Effector memory CD8-positive, alpha-beta T cell (primary cell): ENCODE data around the gene CEBPA.
A peak's percentile ranks its signal among the peaks of the same experiment; 100 is the strongest.

Experiments used
- ATAC-seq: fragments of 150-1000 bp; cut with Tn5 transposase; replicated peaks from 2 replicates; pipeline ENCODE4 v1.10.0; 2021; ENCODE audit warnings: mild to moderate bottlenecking, moderate library complexity
- DNase-seq, 3 experiments: peaks; one replicate each; pipeline ENCODE4 v3.0.0; 2021
- H3K27ac Mint-ChIP-seq, 2 donors: one replicate each; pipeline ENCODE4 v1.8.0; 2022; ENCODE audit warnings: mild to moderate bottlenecking in 2 of 2, mixed read lengths in 2 of 2, moderate library complexity in 2 of 2
- H3K27me3 Mint-ChIP-seq, 2 donors: one replicate each; pipeline ENCODE4 v1.8.0; 2022; ENCODE audit warnings: mixed read lengths in 2 of 2
- H3K36me3 Mint-ChIP-seq: one replicate; pipeline ENCODE4 v1.8.0; 2022; ENCODE audit warnings: mild to moderate bottlenecking, moderate library complexity, mixed read lengths; ENCODE audit not compliant: insufficient read depth
- H3K4me1 Mint-ChIP-seq, 2 donors: one replicate each; pipeline ENCODE4 v1.8.0; 2022; ENCODE audit warnings: low read depth in 2 of 2, mixed read lengths in 2 of 2
- H3K4me3 Mint-ChIP-seq, 2 donors: one replicate each; pipeline ENCODE4 v1.8.0; 2022; ENCODE audit warnings: mild to moderate bottlenecking in 2 of 2, mixed read lengths in 2 of 2, moderate library complexity in 2 of 2
- H3K9me3 Mint-ChIP-seq, 2 donors: one replicate each; pipeline ENCODE4 v1.8.0; 2022; ENCODE audit warnings: mixed read lengths in 2 of 2

Gene CEBPA

DNA sequence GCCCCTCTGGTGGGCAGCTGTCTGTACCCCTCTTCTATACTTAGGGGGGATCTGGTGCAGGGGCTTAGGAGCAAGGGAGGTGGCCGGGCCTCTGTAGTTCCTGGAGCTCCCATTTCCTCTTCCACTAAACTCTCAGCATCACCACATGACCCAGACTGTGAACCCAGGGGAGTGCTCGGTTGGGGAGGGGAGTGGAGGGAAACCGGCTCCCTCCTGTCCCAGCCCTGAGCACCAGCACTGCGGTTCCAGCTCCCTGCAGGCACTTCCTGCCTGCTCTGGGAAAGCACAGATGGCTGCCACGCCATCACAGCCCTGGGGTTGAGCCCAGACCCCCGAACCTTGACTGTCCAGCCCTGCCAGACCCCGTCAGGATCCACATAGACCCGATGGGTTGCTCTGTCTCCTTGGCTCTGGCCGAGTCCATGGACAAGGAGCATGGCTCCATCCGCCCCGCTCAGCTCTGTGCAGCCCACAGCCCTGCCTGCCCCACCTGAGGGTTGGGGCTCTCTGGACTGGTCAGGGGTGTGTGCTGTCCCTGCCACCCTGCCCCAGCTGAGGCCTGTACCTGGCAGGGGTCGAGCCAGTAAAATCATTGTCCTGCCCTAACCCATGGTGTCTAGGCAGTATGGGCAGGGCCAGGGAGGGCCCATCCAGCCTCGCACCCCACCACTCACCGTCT is 40.7 kb downstream of the CEBPA start:
- Mint-ChIP-seq H3K27me3 (peaks cover 9 to 12% of the 10 kb centered on the region in 2 donors), H3K27ac (peak overlapping the region; percentile 84 to 88), H3K4me3 (peak overlapping the region; percentile 50 to 54), H3K9me3 (peaks cover 0 to 2% of the 10 kb centered on the region in 2 donors), H3K36me3 (no peaks in the 10 kb centered on the region), H3K4me1 (peaks cover 5 to 10% of the 10 kb centered on the region in 2 donors)
- no peak for ATAC-seq
- no peak for DNase-seq

DNA sequence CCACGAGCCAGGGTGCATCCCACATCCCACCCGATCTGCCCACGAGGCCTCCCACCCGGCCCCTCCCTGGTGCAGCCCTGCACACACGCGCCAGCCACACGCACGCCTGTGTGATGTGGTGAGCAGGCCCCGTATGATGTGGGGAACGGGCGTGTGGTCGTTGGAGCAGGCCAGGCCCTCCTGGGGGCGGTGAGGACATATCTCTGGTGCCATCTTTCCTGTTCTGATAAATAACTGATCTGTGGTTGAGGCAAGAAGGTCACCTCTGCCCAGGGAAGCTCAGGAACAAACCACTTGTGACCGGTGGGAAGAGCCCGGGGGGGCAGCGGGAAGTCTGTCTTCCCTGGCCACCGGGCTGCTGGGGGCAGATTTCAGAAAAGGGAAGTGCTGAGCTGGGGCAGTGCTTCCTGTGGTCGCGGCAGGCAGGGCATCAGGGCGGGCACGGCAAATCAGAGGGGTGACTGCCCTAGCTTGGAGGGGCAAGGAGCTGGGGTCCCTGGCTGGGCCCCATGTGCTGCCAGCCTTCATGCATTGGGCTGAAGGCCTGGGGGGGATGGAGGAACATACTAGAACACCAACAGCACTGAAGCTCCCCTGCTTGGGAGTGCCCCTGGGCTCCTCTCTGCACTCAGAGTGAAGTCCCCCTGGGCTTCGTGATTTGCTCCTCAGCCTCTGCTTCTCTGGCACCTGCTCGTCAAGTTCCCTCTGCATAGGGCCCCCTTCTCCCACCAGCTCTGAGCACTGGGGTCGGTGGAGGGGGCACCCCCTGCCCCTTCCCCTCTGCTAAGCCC is 41.5 kb downstream of the CEBPA start:
- Mint-ChIP-seq H3K4me3 (peak overlapping the region; percentile 32 to 54), H3K36me3 (no peaks in the 10 kb centered on the region)
- no peak for DNase-seq

DNA sequence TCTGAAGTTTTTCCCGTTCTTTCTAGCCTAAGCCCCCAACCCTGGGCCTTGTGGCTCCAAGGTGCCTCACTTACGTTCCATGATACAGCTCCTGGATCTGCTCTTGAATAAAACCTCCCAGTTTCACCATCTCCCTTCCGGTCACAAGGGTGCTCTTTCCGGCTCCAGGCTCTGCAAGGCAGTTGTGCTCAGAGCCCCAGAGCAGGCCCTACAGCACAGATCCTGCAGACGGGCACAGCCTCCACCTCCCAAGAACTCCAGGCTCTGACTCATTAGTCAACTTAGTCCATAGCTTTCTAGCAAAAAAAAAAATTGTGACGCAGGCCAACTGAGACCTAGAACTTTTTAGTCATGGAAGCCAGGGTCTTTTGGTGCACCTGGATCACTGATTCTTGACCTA is 42.8 kb downstream of the CEBPA start:
- H3K9me3 Mint-ChIP-seq: peaks cover 0 to 2% of the 10 kb centered on the region in 2 donors
- ATAC-seq (no peak), DNase-seq (no peak)
- peak overlapping the region in 1 of 2 donors; percentile 84 for H3K27ac Mint-ChIP-seq
- H3K27me3 Mint-ChIP-seq: peaks cover 4 to 17% of the 10 kb centered on the region in 2 donors
- H3K36me3 Mint-ChIP-seq: no peaks in the 10 kb centered on the region
- no peak overlapping the region for H3K4me3 Mint-ChIP-seq
- peaks cover 5 to 10% of the 10 kb centered on the region in 2 donors for H3K4me1 Mint-ChIP-seq

More for the DNA sequence above, 41.5 kb downstream of the CEBPA start:
- H3K9me3 Mint-ChIP-seq: peaks cover 0 to 2% of the 10 kb centered on the region in 2 donors
- peaks cover 5 to 10% of the 10 kb centered on the region in 2 donors for H3K4me1 Mint-ChIP-seq
- peak; percentile 66 for ATAC-seq
- H3K27me3 Mint-ChIP-seq: peaks cover 9 to 14% of the 10 kb centered on the region in 2 donors
- H3K27ac Mint-ChIP-seq: peak overlapping the region; percentile 84 to 88

DNA sequence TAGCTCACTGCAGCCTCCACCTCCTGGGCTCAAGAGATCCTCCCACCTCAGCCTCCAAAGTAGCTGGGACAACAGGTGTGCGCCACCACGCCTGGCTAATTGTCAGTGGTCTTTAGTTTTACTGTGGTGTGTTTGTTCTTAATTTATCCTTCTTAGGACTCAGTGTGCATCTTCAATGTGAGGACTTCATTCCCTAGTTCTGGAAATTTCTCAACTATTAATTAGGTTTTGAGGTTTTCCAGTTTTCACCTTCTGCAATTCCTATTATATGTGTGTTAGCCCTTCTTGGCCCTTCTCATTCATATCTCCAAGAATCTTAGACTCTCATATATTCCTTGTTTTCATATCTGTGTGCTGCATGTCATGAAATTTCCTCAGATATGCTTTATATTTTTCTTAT is 44.5 kb downstream of the CEBPA start:
- no peak overlapping the region for H3K4me3 Mint-ChIP-seq
- DNase-seq: no peak
- no peaks in the 10 kb centered on the region for H3K36me3 Mint-ChIP-seq
- H3K27ac Mint-ChIP-seq: no peak overlapping the region
- H3K27me3 Mint-ChIP-seq: peaks cover 0 to 13% of the 10 kb centered on the region in 2 donors
- peaks cover 0 to 2% of the 10 kb centered on the region in 2 donors for H3K9me3 Mint-ChIP-seq
- H3K4me1 Mint-ChIP-seq: peaks cover 5 to 10% of the 10 kb centered on the region in 2 donors
- ATAC-seq: no peak

DNA sequence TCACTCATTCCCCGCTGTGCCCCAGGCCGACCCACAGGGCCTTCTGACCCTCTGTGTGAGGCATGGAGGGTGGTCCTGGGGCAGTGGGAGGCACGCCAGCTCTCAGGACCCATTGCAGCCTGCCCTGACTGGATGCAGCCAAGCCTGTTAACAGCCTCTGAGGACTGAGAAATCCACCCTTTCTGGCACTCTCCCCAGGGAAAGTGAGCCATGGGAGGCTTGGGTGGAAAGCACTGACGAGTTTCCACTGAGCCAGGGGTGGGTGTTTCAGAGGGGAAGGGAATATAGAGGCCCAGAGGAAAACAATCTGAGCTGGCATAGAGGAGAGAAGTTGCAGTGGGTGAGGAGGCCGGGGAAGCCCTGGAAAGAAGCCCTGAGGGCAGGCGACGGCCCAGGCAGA is 46.1 kb downstream of the CEBPA start:
- no peaks in the 10 kb centered on the region for H3K36me3 Mint-ChIP-seq
- peaks cover 0 to 2% of the 10 kb centered on the region in 2 donors for H3K9me3 Mint-ChIP-seq
- DNase-seq: no peak
- no peak overlapping the region for H3K27ac Mint-ChIP-seq
- ATAC-seq: no peak
- peaks cover 5% of the 10 kb centered on the region in 2 donors for H3K4me1 Mint-ChIP-seq
- no peak overlapping the region for H3K4me3 Mint-ChIP-seq
- H3K27me3 Mint-ChIP-seq: peaks cover 0 to 13% of the 10 kb centered on the region in 2 donors

DNA sequence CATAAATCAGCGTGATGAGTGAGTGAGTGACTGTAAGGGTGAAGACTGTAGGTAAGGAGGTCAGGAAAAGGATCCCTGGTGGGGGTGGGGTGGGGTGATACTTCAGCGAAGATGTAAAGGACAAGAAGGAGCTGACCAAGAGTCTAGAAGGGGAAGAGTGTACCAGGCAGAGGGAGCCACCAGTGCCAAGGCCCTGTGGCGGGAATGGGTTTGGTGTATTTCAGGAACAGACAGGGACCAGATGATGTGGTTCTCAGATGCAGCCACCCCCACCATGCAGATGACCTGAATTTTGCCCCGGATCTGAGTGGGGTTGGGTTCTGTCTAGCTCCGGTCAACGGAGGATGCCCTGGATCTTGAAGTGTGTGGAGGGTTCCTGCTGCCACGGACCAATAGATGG is 46.6 kb downstream of the CEBPA start:
- Mint-ChIP-seq H3K9me3 (peaks cover 0 to 2% of the 10 kb centered on the region in 2 donors), H3K27ac (peak overlapping the region in 1 of 2 donors; percentile 3), H3K4me1 (peaks cover 2 to 3% of the 10 kb centered on the region in 2 donors), H3K36me3 (no peaks in the 10 kb centered on the region), H3K4me3 (no peak overlapping the region), H3K27me3 (peaks cover 0 to 13% of the 10 kb centered on the region in 2 donors)
- no peak for DNase-seq
- ATAC-seq: no peak

DNA sequence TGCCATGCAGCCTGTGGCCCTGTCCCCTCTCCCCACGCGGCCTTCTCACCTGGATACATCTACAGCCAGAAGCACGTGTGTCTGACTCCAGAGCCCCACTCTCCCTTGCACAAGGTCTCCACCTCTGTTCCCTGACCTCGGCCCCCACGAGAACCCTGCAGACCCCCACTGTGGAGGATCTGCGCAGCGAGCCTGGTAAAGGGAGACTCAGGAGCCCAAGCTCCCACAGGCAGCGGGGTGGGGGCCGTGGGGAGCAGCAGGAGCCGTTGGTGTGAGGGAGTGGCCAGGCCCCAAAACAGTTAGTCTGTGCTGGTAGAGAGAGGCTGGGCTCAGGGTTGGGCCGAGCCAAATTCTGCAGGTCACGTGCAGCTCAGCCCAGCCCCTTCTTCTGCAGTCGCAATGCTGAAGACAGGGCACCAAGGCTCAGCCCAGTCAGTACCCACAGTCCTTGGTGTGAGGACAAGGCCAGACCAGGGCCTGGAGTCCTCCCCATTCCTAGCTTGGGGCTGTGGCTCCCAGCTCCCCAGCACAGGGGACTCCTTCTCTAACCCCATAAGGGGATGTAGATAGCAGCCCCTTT is 48.0 kb downstream of the CEBPA start:
- DNase-seq: no peak
- H3K27ac Mint-ChIP-seq: no peak overlapping the region
- no peaks in the 10 kb centered on the region for H3K4me1 Mint-ChIP-seq
- ATAC-seq: no peak
- H3K9me3 Mint-ChIP-seq: peaks cover 0 to 2% of the 10 kb centered on the region in 2 donors
- no peak overlapping the region for H3K4me3 Mint-ChIP-seq
- peaks cover 0 to 13% of the 10 kb centered on the region in 2 donors for H3K27me3 Mint-ChIP-seq
- H3K36me3 Mint-ChIP-seq: no peaks in the 10 kb centered on the region

DNA sequence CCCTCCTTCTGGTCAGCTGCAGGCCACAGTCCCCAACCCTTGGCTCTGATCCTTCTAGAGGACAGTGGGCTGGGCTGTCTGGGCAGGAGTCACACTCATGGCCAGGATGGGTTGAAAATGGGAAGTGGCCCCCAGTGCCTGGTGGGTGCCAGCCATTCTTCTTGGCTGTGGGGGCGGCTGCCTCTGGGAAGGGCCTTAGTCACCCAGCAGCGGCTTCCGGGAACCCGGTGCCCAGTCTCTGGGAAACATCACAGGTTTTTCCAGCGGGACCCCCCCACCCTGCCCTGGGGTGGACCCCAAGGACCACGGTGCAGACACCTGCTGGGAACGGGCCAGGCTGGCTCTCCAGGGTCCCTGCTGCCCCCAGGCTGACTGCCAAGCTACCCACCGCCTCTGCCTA is 49.4 kb downstream of the CEBPA start:
- peaks cover 0 to under 1% of the 10 kb centered on the region in 2 donors for H3K9me3 Mint-ChIP-seq
- no peaks in the 10 kb centered on the region for H3K4me1 Mint-ChIP-seq
- DNase-seq (no peak), ATAC-seq (no peak)
- H3K27ac Mint-ChIP-seq: no peak overlapping the region
- H3K4me3 Mint-ChIP-seq: no peak overlapping the region
- no peaks in the 10 kb centered on the region for H3K36me3 Mint-ChIP-seq
- H3K27me3 Mint-ChIP-seq: peaks cover 0 to 13% of the 10 kb centered on the region in 2 donors

DNA sequence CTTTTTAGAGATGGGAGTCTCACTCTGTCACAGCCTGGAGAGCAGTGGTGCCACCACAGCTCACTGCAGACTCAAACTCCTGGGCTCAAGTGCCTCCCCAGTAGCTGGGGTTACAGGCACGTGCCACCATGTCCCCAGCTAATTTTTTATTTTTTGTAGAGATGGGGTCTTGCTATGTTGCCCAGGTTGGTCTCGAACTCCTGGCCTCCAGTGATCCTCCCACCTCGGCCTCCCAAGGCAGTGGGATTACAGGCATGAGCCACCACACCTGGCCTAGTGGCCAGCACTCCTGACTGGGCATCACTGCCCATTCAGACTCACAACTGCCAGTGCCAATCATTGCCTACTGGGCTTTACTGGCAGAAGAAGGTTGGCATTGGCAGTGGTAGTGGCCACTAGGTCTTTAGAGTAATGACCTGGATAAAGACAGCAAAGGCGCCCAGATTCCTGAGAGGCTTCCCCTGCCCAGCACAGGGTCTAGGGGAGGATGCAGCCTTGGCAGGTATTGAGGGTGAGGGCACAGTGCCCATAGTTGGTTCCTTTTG is 49.8 kb downstream of the CEBPA start:
- H3K27ac Mint-ChIP-seq: no peak overlapping the region
- no peak for ATAC-seq
- DNase-seq: no peak
- peaks cover 0 to 13% of the 10 kb centered on the region in 2 donors for H3K27me3 Mint-ChIP-seq
- no peak overlapping the region for H3K4me3 Mint-ChIP-seq
- H3K4me1 Mint-ChIP-seq: no peaks in the 10 kb centered on the region
- H3K36me3 Mint-ChIP-seq: no peaks in the 10 kb centered on the region
- H3K9me3 Mint-ChIP-seq: no peaks in the 10 kb centered on the region

DNA sequence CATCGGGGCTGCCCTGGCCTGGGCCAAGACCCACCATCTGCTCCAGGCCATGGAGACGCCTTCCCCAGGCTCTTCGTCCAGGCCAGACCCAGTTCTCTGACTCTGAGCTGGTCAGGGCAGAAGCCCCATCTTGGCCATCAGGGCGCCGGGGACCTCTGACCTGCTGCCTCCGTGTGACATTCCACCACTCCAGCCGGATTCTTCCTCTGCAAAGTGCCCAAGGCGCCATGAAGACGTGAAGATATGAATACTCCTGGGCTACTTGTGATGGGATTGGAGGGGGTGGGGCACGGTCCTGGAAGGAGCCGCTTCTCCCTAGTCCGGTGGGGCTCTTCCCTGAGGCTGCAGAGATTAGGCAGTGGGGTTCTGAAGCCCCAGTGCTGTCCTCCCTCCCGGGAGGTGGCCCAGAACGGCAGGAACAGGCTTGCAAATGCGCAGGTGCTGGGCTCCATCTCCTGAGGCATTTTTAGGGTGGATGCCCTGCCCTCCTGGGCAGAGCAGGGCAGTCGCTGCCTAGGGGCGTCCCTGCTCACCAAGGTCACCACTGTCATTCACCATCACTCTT is 50.7 kb downstream of the CEBPA start:
- Mint-ChIP-seq H3K4me3 (no peak overlapping the region), H3K4me1 (no peaks in the 10 kb centered on the region), H3K27ac (no peak overlapping the region), H3K36me3 (no peaks in the 10 kb centered on the region), H3K9me3 (no peaks in the 10 kb centered on the region), H3K27me3 (peaks cover 0 to 13% of the 10 kb centered on the region in 2 donors)
- DNase-seq: no peak
- no peak for ATAC-seq

DNA sequence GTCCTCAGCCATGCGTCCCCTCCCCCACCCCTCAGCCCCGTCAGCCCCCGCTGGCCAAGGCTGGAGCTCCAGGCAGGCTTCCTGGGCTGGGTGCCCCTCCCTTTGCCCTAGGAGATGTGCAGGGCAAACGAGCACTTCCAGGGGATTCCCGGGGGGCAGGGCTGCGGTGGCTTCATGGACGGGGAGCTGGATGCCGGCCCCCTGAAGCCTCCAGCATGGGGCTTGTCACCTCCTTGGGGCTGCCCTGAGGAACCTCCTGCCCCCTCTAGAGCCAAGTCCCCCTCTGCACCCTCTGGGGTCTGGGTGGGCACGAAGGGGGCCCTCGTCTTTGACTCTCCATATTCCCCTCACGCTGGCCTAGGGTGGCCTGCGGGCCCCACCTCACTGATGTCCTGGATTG is 51.3 kb downstream of the CEBPA start:
- DNase-seq: no peak

DNA sequence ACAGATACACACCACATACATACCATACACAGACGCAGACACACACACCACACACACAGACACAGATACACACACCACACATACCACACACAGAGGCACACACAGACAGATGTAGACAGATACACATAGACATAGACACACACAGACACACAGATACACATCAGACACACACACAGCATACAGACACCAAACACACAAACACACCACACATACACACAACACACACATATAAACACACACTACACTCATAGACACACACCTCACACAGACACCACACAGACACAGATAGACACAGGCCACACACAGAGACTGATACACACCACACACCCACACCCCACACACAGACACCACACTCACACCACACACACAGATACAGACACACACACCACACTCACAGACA is 51.8 kb downstream of the CEBPA start:
- Mint-ChIP-seq H3K4me1 (no peaks in the 10 kb centered on the region), H3K27ac (no peak overlapping the region), H3K4me3 (no peak overlapping the region), H3K9me3 (no peaks in the 10 kb centered on the region), H3K27me3 (peaks cover 0 to 7% of the 10 kb centered on the region in 2 donors), H3K36me3 (no peaks in the 10 kb centered on the region)
- DNase-seq (no peak), ATAC-seq (no peak)

More for the DNA sequence above, 51.3 kb downstream of the CEBPA start:
- Mint-ChIP-seq H3K27me3 (peaks cover 0 to 13% of the 10 kb centered on the region in 2 donors), H3K9me3 (no peaks in the 10 kb centered on the region), H3K4me1 (no peaks in the 10 kb centered on the region), H3K4me3 (no peak overlapping the region), H3K27ac (no peak overlapping the region), H3K36me3 (no peaks in the 10 kb centered on the region)
- ATAC-seq: no peak
